Neural progenitor cell (in vitro differentiated cells): ENCODE measurements around the gene CRIP1.

Experiments used
- CTCF ChIP-seq: fragments of 200-600 bp; sonication (generic); IDR thresholded peaks from 2 replicates; pipeline ENCODE4 v1.5.1; 2017; ENCODE audit warnings: antibody characterized with exemption, mild to moderate bottlenecking
- EZH2 ChIP-seq: fragments of 200-600 bp; sonication (generic); IDR thresholded peaks from 2 replicates; pipeline ENCODE4 v1.6.1; 2017; ENCODE audit warnings: antibody characterized with exemption, mild to moderate bottlenecking, moderate library complexity

- no peak for TF ChIP-seq CTCF
- TF ChIP-seq EZH2 = no peak
Measured at GRCh38 chr14:105471823-105472485, 14.7 kb upstream of the CRIP1 start.
